ENCODE measurements around the gene MISFA. TPM values are rescaled to one million over a fixed set of nuclear protein-coding genes. Genes with fewer than 3 reads are reported as not detected.
"Not testable (repeated sequence)": the region's sequence is repeated elsewhere in the genome, so short reads cannot be mapped to it uniquely, and the experiment has no call there.

The MISFA gene
- polyA plus RNA-seq, 1 donor, result 18.2 TPM

DNA sequence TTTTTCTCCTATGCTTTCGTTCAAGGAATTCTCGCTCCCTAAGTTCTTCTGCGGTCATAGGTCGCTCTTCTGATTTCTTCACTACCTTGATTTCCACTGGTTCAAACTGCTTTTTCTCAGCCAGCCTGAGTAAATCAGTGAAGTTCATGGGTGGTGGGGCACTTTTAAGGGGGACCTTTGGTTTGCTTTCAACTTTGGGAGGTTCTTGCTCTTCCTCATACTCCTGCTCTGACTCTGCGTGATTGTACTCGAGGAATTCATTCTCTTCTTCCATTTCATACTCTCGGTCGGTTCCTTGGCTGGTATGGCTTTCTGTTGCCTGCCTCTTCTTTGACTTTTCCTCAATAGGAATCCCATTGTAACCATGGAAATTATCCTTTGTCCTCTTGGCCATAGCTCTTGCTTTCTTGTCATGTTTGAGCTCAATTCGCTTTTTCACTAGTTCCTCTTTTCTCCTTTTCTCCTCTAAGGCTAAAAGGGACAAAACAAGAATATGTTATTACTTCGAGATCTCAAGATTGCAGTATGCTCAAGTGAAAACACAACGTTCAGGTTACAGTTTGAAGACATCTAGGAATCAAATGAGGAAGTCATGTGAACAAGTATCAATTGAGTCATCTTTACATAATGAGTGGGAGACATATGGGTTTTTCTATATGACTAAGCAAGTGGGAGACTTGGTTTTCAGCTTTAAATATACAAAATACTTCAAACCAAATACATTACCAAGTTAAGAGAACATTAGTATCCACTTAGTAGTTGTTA, 16.2 kb downstream of the MISFA start:
- no peak for DNase-seq

- no peak for DNase-seq
These were observed 18.2 kb downstream of the MISFA start for GRCh38 chr11:18617688-18618341.

- DNase-seq, result no peak
These were observed 18.9 kb downstream of the MISFA start for GRCh38 chr11:18618342-18619025.

- DNase-seq, result no peak
These were observed 24.1 kb downstream of the MISFA start for GRCh38 chr11:18623707-18624106.

GRCh38 chr11:18624161-18624560, 24.6 kb downstream of the MISFA start:
- no peak for DNase-seq

- DNase-seq, result no peak
These were observed 33.3 kb downstream of the MISFA start for GRCh38 chr11:18632841-18633240.

DNA sequence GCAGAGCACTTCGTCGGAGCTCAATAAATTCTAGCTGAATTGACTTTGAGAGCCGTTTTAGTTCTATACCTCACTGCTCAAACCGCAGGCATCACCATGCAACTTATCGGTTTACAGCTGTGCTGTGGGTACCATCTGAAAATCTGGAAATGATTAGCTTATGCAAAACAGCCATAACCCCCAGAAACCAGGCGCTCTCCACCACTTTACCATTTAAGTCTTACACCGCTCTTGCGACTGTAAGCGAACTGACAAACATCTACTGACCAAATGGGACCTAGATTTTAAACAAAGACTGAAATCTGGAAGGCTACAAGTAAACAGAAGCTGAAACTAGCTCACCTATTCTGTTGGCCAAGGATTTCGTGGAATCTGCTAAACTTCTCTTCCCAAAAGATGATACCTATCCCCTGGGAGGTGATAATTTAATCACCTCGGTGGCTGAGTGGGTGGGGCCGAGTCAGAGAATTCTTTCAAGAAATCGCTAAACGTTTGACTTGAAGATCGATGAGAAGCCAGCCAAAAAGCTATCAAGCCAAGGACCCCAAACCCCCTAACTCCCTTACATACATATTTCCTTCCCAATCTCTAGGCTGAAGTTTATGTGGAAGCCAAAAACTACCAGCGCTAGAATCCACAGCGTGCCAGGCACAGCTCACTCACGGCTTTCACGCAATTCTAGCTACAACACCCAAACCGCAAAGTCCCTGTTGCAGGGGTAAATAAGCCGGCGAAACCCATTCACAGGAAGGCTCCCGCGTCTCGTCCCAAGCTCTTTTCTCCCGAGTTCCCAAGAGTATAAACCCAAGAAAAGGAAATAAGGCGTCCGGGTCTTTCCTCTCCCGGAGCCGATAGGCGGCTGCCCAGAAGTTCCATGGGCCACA, 33.9 kb downstream of the MISFA start:
- peak; percentile 11 for DNase-seq

- peak; percentile 99 for DNase-seq
These were observed 34.8 kb downstream of the MISFA start, which contains the start of gene SPTY2D1 for GRCh38 chr11:18634140-18635032. TSS of gene SPTY2D1 (minus strand) at chr11:18634342. CDS start at chr11:18634257, 85 bp downstream.

GRCh38 chr11:18641677-18642076, 42.1 kb downstream of the MISFA start:
- no peak for DNase-seq

GRCh38 chr11:18643034-18643433, 43.4 kb downstream of the MISFA start:
- not testable (repeated sequence) for DNase-seq

DNA sequence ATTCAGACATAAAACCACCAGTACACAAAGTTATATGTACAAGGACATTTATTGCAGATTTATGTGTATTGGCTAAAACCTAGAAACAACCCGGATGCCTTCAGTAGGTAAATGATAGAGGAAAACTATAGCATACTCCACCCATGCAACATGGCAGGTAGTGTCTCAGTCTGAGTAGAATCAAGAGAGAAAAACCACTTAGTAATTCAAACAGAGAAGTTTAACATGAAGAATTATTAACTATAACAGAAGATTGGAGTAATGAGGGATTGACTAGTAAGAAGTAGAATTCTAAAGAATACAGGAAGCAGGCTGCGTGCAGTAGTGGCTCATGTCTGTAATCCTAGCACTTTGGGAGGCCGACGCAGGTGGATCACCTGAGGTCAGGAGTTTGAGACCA, 50.8 kb downstream of the MISFA start:
- no peak for DNase-seq

GRCh38 chr11:18650859-18651557, 51.4 kb downstream of the MISFA start:
- DNase-seq, result no peak

Other genes starting within 250 kb of the MISFA start
- gene LDHA, start 205.2 kb upstream of the MISFA start, polyA plus RNA-seq (ENCODE audit: insufficient read length), result 275 TPM
- gene LDHC, start 187.5 kb upstream of the MISFA start, polyA plus RNA-seq (ENCODE audit: insufficient read length), result 0.15 TPM
- gene LDHAL6A, start 143.9 kb upstream of the MISFA start, polyA plus RNA-seq (ENCODE audit: insufficient read length), result 1.5 TPM
- 158 TPM for gene TSG101, start 72.8 kb upstream of the MISFA start, polyA plus RNA-seq (ENCODE audit: insufficient read length)
- gene UEVLD, start 11.1 kb upstream of the MISFA start, polyA plus RNA-seq (ENCODE audit: insufficient read length), result 27.1 TPM
- 30.5 TPM for gene SPTY2D1, start 34.6 kb downstream of the MISFA start, polyA plus RNA-seq (ENCODE audit: insufficient read length)
- 8.1 TPM for gene TMEM86A, start 99.0 kb downstream of the MISFA start, polyA plus RNA-seq (ENCODE audit: insufficient read length)
- gene IGSF22, start 126.4 kb downstream of the MISFA start, polyA plus RNA-seq (ENCODE audit: insufficient read length), result 1.9 TPM
- gene PTPN5, start 192.0 kb downstream of the MISFA start, polyA plus RNA-seq (ENCODE audit: insufficient read length), result 0.81 TPM